Measurements from ENCODE around the gene UNC93B1. TPM values are rescaled to one million over a fixed set of nuclear protein-coding genes. Genes with fewer than 3 reads are reported as not detected.

Gene UNC93B1
- total and polyA plus RNA-seq, 2 of the 13 experiments (the other 11 are each of a cell fraction or from before 2014, with no cell fraction given), result 8.8 to 18.9 TPM

DNA sequence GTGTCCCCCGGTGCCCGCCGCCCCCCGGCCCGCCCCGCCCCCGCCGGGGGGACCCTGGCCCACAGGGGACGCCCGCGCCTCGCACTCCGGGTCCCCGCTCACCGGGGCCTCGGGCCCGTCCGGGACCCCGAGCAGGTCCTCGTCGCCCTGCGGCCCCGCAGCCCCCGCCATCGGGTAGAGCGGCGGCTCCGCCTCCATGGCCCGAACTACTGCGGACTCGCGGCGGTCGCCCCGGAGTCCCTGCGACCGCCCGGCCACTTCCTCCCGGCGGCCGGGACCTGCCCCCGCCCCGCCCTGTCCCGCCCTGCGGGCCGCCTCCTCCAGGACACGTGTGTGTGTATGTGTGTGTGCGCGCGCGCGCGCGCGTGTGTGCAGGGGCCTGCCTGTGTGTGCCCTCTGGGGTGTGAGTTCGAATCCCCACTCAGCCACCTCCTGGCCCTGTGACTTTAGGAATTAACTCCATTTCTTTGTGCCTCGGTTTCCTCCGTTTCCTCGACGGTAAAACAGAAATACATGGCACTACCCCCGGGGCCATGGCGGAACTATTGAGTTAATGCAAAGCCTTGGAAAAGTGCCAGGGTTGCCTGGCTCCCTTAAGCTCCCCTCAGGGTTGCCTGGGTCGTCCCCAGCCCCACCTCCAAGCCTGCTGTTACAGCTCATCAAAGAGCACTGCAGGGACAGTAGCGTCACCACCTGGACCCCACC, at the start of gene UNC93B1 (continued):
- TF ChIP-seq CHD4 (IDR thresholded peaks at IDR 0.05; ENCODE audit: borderline replicate concordance, low read length) (0 out of 2 replicates have a peak, but pooled peaks have one; percentile 59), ZNF598 (CRISPR knock-in tag; IDR thresholded peaks at IDR 0.05; ENCODE audit: borderline replicate concordance) (no peak; the same call in 1 of the 2 replicates), ZIK1 (CRISPR knock-in tag; IDR thresholded peaks at IDR 0.05; ENCODE audit: borderline replicate concordance, low read depth) (no peak), JUN (CRISPR knock-in tag; IDR thresholded peaks at IDR 0.05) (no peak), DNMT3B (CRISPR knock-in tag; conservative IDR thresholded peaks at IDR 0.05) (no peak), SMARCE1 (IDR thresholded peaks at IDR 0.05; ENCODE audit: borderline replicate concordance) (no peak), NRL (CRISPR knock-in tag; IDR thresholded peaks at IDR 0.05; ENCODE audit: borderline replicate concordance) (no peak), ZNF207 (IDR thresholded peaks at IDR 0.05; ENCODE audit: borderline replicate concordance) (no peak), NCOR1 (IDR thresholded peaks at IDR 0.05; ENCODE audit: borderline replicate concordance, low read length) (no peak), POLR2G (IDR thresholded peaks at IDR 0.05; ENCODE audit: low read depth, low read length) (peak; percentile 74), HOXA7 (CRISPR knock-in tag; IDR thresholded peaks at IDR 0.05) (no peak), PAX8 (CRISPR knock-in tag; IDR thresholded peaks at IDR 0.05; ENCODE audit: borderline replicate concordance) (no peak), ZNF331 (CRISPR knock-in tag; IDR thresholded peaks at IDR 0.05) (no peak), EED (CRISPR knock-in tag; IDR thresholded peaks at IDR 0.05) (no peak), GATAD1 (CRISPR knock-in tag; IDR thresholded peaks at IDR 0.05) (no peak)
- TF ChIP-seq, protein P1, sequence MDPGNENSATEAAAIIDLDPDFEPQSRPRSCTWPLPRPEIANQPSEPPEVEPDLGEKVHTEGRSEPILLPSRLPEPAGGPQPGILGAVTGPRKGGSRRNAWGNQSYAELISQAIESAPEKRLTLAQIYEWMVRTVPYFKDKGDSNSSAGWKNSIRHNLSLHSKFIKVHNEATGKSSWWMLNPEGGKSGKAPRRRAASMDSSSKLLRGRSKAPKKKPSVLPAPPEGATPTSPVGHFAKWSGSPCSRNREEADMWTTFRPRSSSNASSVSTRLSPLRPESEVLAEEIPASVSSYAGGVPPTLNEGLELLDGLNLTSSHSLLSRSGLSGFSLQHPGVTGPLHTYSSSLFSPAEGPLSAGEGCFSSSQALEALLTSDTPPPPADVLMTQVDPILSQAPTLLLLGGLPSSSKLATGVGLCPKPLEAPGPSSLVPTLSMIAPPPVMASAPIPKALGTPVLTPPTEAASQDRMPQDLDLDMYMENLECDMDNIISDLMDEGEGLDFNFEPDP (CRISPR knock-in tag; conservative IDR thresholded peaks at IDR 0.05), result no peak
- TF ChIP-seq, protein P2, sequence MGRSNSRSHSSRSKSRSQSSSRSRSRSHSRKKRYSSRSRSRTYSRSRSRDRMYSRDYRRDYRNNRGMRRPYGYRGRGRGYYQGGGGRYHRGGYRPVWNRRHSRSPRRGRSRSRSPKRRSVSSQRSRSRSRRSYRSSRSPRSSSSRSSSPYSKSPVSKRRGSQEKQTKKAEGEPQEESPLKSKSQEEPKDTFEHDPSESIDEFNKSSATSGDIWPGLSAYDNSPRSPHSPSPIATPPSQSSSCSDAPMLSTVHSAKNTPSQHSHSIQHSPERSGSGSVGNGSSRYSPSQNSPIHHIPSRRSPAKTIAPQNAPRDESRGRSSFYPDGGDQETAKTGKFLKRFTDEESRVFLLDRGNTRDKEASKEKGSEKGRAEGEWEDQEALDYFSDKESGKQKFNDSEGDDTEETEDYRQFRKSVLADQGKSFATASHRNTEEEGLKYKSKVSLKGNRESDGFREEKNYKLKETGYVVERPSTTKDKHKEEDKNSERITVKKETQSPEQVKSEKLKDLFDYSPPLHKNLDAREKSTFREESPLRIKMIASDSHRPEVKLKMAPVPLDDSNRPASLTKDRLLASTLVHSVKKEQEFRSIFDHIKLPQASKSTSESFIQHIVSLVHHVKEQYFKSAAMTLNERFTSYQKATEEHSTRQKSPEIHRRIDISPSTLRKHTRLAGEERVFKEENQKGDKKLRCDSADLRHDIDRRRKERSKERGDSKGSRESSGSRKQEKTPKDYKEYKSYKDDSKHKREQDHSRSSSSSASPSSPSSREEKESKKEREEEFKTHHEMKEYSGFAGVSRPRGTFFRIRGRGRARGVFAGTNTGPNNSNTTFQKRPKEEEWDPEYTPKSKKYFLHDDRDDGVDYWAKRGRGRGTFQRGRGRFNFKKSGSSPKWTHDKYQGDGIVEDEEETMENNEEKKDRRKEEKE (IDR thresholded peaks at IDR 0.05), result no peak
- TF ChIP-seq, protein P3, sequence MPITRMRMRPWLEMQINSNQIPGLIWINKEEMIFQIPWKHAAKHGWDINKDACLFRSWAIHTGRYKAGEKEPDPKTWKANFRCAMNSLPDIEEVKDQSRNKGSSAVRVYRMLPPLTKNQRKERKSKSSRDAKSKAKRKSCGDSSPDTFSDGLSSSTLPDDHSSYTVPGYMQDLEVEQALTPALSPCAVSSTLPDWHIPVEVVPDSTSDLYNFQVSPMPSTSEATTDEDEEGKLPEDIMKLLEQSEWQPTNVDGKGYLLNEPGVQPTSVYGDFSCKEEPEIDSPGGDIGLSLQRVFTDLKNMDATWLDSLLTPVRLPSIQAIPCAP (CRISPR knock-in tag; IDR thresholded peaks at IDR 0.05; ENCODE audit: low read depth), result no peak
- TF ChIP-seq, protein P4, sequence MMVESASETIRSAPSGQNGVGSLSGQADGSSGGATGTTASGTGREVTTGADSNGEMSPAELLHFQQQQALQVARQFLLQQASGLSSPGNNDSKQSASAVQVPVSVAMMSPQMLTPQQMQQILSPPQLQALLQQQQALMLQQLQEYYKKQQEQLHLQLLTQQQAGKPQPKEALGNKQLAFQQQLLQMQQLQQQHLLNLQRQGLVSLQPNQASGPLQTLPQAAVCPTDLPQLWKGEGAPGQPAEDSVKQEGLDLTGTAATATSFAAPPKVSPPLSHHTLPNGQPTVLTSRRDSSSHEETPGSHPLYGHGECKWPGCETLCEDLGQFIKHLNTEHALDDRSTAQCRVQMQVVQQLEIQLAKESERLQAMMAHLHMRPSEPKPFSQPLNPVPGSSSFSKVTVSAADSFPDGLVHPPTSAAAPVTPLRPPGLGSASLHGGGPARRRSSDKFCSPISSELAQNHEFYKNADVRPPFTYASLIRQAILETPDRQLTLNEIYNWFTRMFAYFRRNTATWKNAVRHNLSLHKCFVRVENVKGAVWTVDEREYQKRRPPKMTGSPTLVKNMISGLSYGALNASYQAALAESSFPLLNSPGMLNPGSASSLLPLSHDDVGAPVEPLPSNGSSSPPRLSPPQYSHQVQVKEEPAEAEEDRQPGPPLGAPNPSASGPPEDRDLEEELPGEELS (CRISPR knock-in tag; IDR thresholded peaks at IDR 0.05), result 0 out of 2 replicates have a peak, but pooled peaks have one; percentile 20
- TF ChIP-seq, protein P5, sequence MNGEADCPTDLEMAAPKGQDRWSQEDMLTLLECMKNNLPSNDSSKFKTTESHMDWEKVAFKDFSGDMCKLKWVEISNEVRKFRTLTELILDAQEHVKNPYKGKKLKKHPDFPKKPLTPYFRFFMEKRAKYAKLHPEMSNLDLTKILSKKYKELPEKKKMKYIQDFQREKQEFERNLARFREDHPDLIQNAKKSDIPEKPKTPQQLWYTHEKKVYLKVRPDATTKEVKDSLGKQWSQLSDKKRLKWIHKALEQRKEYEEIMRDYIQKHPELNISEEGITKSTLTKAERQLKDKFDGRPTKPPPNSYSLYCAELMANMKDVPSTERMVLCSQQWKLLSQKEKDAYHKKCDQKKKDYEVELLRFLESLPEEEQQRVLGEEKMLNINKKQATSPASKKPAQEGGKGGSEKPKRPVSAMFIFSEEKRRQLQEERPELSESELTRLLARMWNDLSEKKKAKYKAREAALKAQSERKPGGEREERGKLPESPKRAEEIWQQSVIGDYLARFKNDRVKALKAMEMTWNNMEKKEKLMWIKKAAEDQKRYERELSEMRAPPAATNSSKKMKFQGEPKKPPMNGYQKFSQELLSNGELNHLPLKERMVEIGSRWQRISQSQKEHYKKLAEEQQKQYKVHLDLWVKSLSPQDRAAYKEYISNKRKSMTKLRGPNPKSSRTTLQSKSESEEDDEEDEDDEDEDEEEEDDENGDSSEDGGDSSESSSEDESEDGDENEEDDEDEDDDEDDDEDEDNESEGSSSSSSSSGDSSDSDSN (CRISPR knock-in tag; IDR thresholded peaks at IDR 0.05), result no peak; the same call in 1 of the 2 replicates
